HEK293 (cell line): ENCODE data around the gene LLGL2.

Source experiments
- CTCF ChIA-PET: fragments of 350-600 bp; formaldehyde crosslinking; extraction: SDS; loops from one replicate; lab custom pipeline; 2021; ENCODE audit warnings: antibody characterized with exemption; lab: Yijun Ruan, JAX
- POLR2A ChIA-PET: fragments of 300-600 bp; formaldehyde crosslinking; extraction: SDS; loops from one replicate; lab custom pipeline; 2020; ENCODE audit warnings: antibody characterized with exemption, inconsistent platforms; lab: Yijun Ruan, JAX
- H3K27ac ChIP-seq: fragments of 200-500 bp; sonication (Bioruptor generic); 2 replicates; pipeline ENCODE4 v1.5.1; 2014; ENCODE audit warnings: low read depth, low read length, control low read depth, inconsistent platforms; ENCODE audit errors: extremely low read depth
- H3K36me3 ChIP-seq, 2 experiments: fragments of 200-500 bp in 1 of 2; sonication (Bioruptor generic) in 1 of 2; 1 replicate in 1 of 2; 2 replicates in 1 of 2; pipeline ENCODE4 v1.5.1; 2014 to 2017; ENCODE audit warnings: inconsistent platforms in 2 of 2, low read length in 2 of 2; ENCODE audit not compliant: control insufficient read depth in 2 of 2, insufficient read depth in 1 of 2
- H3K4me1 ChIP-seq: fragments of 200-500 bp; sonication (Bioruptor generic); 2 replicates; pipeline ENCODE4 v1.5.1; 2014; ENCODE audit warnings: mild to moderate bottlenecking, low read length, inconsistent platforms; ENCODE audit not compliant: control insufficient read depth, insufficient read depth
- H3K4me3 ChIP-seq: 2 replicates; pipeline ENCODE4 v1.5.1; 2011; ENCODE audit warnings: low read depth, mild to moderate bottlenecking, control low read depth, low read length, moderate library complexity
- H3K9me3 ChIP-seq: fragments of 200-500 bp; sonication (Bioruptor generic); 2 replicates; pipeline ENCODE4 v1.5.1; 2014; ENCODE audit warnings: low read depth, low read length, inconsistent platforms; ENCODE audit not compliant: control insufficient read depth, insufficient read depth
- HOXA7 ChIP-seq: sonication (generic); formaldehyde crosslinking; IDR thresholded peaks from 2 replicates; pipeline ENCODE4 v1.8.1; 2022; ENCODE audit warnings: missing genetic modification reagents, borderline replicate concordance
- KLF16 ChIP-seq: fragments of 450-650 bp; formaldehyde crosslinking; IDR thresholded peaks from 2 replicates; pipeline ENCODE4 v1.5.1; 2017; ENCODE audit warnings: missing biosample characterization, missing genetic modification characterization
- PRDM1 ChIP-seq: fragments of 450-650 bp; formaldehyde crosslinking; IDR thresholded peaks from 2 replicates; pipeline ENCODE4; 2016; ENCODE audit warnings: missing biosample characterization, missing genetic modification characterization
- TCF7L2 ChIP-seq: IDR thresholded peaks from 2 replicates; pipeline ENCODE4 v1.6.1; 2011; ENCODE audit warnings: low read depth, mild to moderate bottlenecking, inconsistent platforms, low read length, moderate library complexity, borderline replicate concordance
- ZFP3 ChIP-seq: fragments of 450-650 bp; formaldehyde crosslinking; IDR thresholded peaks from 2 replicates; pipeline ENCODE4 v1.5.1; 2016; ENCODE audit warnings: low read depth, missing biosample characterization, missing genetic modification characterization
- ZNF174 ChIP-seq: fragments of 450-650 bp; formaldehyde crosslinking; IDR thresholded peaks from 2 replicates; pipeline ENCODE4 v1.5.0; 2017; ENCODE audit warnings: missing biosample characterization, mild to moderate bottlenecking, missing genetic modification characterization
- ZNF19 ChIP-seq: fragments of 450-650 bp; formaldehyde crosslinking; IDR thresholded peaks from 2 replicates; pipeline ENCODE4; 2016; ENCODE audit warnings: missing biosample characterization, missing genetic modification characterization, low read depth
- ZNF2 ChIP-seq: fragments of 450-650 bp; formaldehyde crosslinking; IDR thresholded peaks from 2 replicates; pipeline ENCODE4 v1.5.1; 2016; ENCODE audit warnings: missing biosample characterization, missing genetic modification characterization
- ZNF214 ChIP-seq: fragments of 450-650 bp; formaldehyde crosslinking; IDR thresholded peaks from 2 replicates; pipeline ENCODE4 v1.5.1; 2017; ENCODE audit warnings: missing biosample characterization, mild to moderate bottlenecking, missing genetic modification characterization, borderline replicate concordance
- ZNF23 ChIP-seq: fragments of 450-650 bp; formaldehyde crosslinking; IDR thresholded peaks from 2 replicates; pipeline ENCODE4 v1.5.1; 2016; ENCODE audit warnings: missing biosample characterization, missing genetic modification characterization, borderline replicate concordance
- ZNF292 ChIP-seq: fragments of 450-650 bp; formaldehyde crosslinking; IDR thresholded peaks from 2 replicates; pipeline ENCODE4 v1.5.1; 2016; ENCODE audit warnings: low read depth, missing biosample characterization, missing genetic modification characterization, borderline replicate concordance
- ZNF302 ChIP-seq: fragments of 450-650 bp; formaldehyde crosslinking; IDR thresholded peaks from 2 replicates; pipeline ENCODE4 v1.5.1; 2016; ENCODE audit warnings: missing biosample characterization, missing genetic modification characterization, low read depth
- ZNF335 ChIP-seq: fragments of 450-650 bp; formaldehyde crosslinking; conservative IDR thresholded peaks from 2 replicates; pipeline ENCODE4 v1.5.1; 2016; ENCODE audit warnings: missing biosample characterization, missing genetic modification characterization
- ZNF394 ChIP-seq: fragments of 450-650 bp; formaldehyde crosslinking; IDR thresholded peaks from 2 replicates; pipeline ENCODE4 v1.5.1; 2016; ENCODE audit warnings: missing biosample characterization, missing genetic modification characterization, mild to moderate bottlenecking, moderate library complexity, borderline replicate concordance
- ZNF433 ChIP-seq: fragments of 450-650 bp; formaldehyde crosslinking; IDR thresholded peaks from 2 replicates; pipeline ENCODE4 v1.5.1; 2016; ENCODE audit warnings: missing biosample characterization, missing genetic modification characterization, low read depth
- ZNF596 ChIP-seq: fragments of 450-650 bp; IDR thresholded peaks from 2 replicates; pipeline ENCODE4 v1.5.0; 2018; ENCODE audit warnings: missing biosample characterization, mild to moderate bottlenecking, missing genetic modification characterization, moderate library complexity
- ZNF701 ChIP-seq: fragments of 450-650 bp; formaldehyde crosslinking; IDR thresholded peaks from 2 replicates; pipeline ENCODE4 v1.5.1; 2016; ENCODE audit warnings: missing biosample characterization, missing genetic modification characterization
- ZNF747 ChIP-seq: fragments of 450-650 bp; formaldehyde crosslinking; IDR thresholded peaks from 2 replicates; pipeline ENCODE4 v1.5.1; 2016; ENCODE audit warnings: missing biosample characterization, missing genetic modification characterization
- ZNF76 ChIP-seq: fragments of 450-650 bp; formaldehyde crosslinking; IDR thresholded peaks from 2 replicates; pipeline ENCODE4; 2016; ENCODE audit warnings: low read depth, missing biosample characterization, missing genetic modification characterization, borderline replicate concordance
- ZNF768 ChIP-seq: fragments of 450-650 bp; formaldehyde crosslinking; IDR thresholded peaks from 2 replicates; pipeline ENCODE4 v1.5.1; 2018; ENCODE audit warnings: missing biosample characterization, mild to moderate bottlenecking, missing genetic modification characterization
- ZNF792 ChIP-seq: fragments of 450-650 bp; formaldehyde crosslinking; IDR thresholded peaks from 2 replicates; pipeline ENCODE4 v1.5.1; 2016; ENCODE audit warnings: missing biosample characterization, missing genetic modification characterization
- ZSCAN30 ChIP-seq: fragments of 450-650 bp; IDR thresholded peaks from 2 replicates; pipeline ENCODE4 v1.5.1; 2018; ENCODE audit warnings: missing biosample characterization, mild to moderate bottlenecking, missing genetic modification characterization, moderate library complexity
- TF ChIP-seq, protein P1 (sequence below): fragments of 450-650 bp; formaldehyde crosslinking; IDR thresholded peaks from 2 replicates; pipeline ENCODE4 v1.5.1; 2017; ENCODE audit warnings: missing biosample characterization, missing genetic modification characterization
- TF ChIP-seq, protein P2 (sequence below): fragments of 450-650 bp; formaldehyde crosslinking; IDR thresholded peaks from 2 replicates; pipeline ENCODE4 v1.5.1; 2016; ENCODE audit warnings: missing biosample characterization, missing genetic modification characterization
- TF ChIP-seq, protein P3 (sequence below): fragments of 450-650 bp; formaldehyde crosslinking; IDR thresholded peaks from 2 replicates; pipeline ENCODE4 v1.5.1; 2016; ENCODE audit warnings: missing biosample characterization, missing genetic modification characterization
- TF ChIP-seq, protein P4 (sequence below): fragments of 450-650 bp; formaldehyde crosslinking; IDR thresholded peaks from 2 replicates; pipeline ENCODE4 v1.5.1; 2017; ENCODE audit warnings: missing biosample characterization, mild to moderate bottlenecking, missing genetic modification characterization, moderate library complexity

LLGL2 gene

DNA sequence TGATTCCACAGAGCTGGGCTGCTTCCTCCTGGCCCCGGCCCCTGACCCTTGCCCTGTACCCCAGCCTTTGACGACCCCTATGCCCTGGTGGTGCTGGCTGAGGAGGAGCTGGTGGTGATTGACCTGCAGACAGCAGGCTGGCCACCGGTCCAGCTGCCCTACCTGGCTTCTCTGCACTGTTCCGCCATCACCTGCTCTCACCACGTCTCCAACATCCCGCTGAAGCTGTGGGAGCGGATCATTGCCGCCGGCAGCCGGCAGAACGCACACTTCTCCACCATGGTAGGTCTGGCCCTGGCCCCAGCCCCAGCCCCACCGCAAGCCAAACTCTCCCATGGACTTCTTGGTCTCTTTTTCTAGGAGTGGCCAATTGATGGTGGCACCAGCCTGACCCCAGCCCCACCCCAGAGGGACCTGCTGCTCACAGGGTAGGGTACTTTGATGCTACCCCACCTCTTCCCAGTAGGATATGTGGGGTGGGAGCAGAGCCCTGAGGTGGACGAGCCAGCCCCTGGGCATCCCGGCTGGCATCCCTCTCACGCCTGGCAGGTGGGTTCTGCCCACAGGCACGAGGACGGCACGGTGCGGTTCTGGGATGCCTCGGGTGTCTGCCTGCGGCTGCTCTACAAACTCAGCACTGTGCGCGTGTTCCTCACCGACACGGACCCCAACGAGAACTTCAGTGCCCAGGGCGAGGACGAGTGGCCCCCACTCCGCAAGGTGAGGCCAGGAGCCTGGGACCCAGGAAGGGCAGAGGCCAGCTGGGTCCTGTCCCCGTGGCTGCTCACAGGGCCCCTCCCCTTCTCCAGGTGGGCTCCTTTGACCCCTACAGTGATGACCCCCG is 43.1 kb downstream of the LLGL2 start:
- no peak overlapping the region for H3K27ac ChIP-seq
- no peaks in the 10 kb centered on the region for H3K9me3 ChIP-seq
- no peaks in the 10 kb centered on the region for H3K4me1 ChIP-seq
- peaks cover 0 to 15% of the 10 kb centered on the region in 2 experiments; a peak in 1 of 3 replicates for H3K36me3 ChIP-seq
- TF ChIP-seq KLF16 (tag by site-specific recombination) (no peak), TCF7L2 (no peak), ZNF23 (no peak), ZSCAN30 (tag by site-specific recombination) (no peak), HOXA7 (no peak), ZNF394 (no peak), ZNF792 (tag by site-specific recombination) (no peak), ZNF335 (tag by site-specific recombination) (no peak), ZFP3 (tag by site-specific recombination) (no peak)
- H3K4me3 ChIP-seq: no peak overlapping the region
- CTCF ChIA-PET: interaction anchor here (0.5 kb wide), 1 partner anchor 287 kb away, joined by 4 read pairs; no protein-coding TSS in a partner anchor
- POLR2A ChIA-PET: no interaction called here

DNA sequence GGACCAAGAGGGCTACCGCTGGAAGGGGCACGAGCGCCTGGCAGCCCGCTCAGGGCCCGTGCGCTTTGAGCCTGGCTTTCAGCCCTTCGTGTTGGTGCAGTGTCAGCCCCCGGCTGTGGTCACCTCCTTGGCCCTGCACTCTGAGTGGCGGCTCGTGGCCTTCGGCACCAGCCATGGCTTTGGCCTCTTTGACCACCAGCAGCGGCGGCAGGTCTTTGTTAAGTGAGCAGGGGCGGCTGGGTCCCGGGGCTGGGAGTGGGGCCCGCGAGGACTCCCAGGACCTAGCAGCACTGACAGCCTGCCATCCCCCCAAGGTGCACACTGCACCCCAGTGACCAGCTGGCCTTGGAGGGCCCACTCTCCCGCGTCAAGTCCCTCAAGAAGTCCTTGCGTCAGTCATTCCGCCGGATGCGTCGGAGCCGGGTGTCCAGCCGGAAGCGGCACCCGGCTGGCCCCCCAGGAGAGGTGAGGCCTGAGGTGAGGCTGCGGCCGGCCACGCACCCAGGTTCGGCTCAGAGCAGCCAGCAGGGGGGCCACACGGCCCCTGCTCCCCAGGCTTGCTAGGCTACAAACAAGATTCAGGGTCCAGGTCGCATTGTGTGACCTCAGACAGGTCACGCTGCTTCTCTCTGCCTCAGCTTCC is 44.7 kb downstream of the LLGL2 start:
- Histone ChIP-seq H3K27ac (no peak overlapping the region), H3K4me1 (no peaks in the 10 kb centered on the region), H3K9me3 (no peaks in the 10 kb centered on the region), H3K4me3 (no peak overlapping the region), H3K36me3 (peaks cover 0 to 9% of the 10 kb centered on the region in 2 experiments; a peak in 1 of 3 replicates)
- CTCF ChIA-PET: no interaction called here
- POLR2A ChIA-PET: no interaction called here
- TF ChIP-seq ZNF2 (tag by site-specific recombination) (no peak), ZNF701 (tag by site-specific recombination) (no peak), ZNF19 (no peak), ZNF302 (no peak), ZNF768 (no peak)
- TF ChIP-seq, protein P1, sequence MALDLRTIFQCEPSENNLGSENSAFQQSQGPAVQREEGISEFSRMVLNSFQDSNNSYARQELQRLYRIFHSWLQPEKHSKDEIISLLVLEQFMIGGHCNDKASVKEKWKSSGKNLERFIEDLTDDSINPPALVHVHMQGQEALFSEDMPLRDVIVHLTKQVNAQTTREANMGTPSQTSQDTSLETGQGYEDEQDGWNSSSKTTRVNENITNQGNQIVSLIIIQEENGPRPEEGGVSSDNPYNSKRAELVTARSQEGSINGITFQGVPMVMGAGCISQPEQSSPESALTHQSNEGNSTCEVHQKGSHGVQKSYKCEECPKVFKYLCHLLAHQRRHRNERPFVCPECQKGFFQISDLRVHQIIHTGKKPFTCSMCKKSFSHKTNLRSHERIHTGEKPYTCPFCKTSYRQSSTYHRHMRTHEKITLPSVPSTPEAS (tag by site-specific recombination): no peak
- TF ChIP-seq, protein P2, sequence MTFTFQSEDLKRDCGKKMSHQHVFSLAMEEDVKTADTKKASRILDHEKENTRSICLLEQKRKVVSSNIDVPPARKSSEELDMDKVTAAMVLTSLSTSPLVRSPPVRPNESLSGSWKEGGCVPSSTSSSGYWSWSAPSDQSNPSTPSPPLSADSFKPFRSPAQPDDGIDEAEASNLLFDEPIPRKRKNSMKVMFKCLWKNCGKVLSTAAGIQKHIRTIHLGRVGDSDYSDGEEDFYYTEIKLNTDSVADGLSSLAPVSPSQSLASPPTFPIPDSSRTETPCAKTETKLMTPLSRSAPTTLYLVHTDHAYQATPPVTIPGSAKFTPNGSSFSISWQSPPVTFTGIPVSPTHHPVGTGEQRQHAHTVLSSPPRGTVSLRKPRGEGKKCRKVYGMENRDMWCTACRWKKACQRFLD (tag by site-specific recombination): no peak
- TF ChIP-seq, protein P3, sequence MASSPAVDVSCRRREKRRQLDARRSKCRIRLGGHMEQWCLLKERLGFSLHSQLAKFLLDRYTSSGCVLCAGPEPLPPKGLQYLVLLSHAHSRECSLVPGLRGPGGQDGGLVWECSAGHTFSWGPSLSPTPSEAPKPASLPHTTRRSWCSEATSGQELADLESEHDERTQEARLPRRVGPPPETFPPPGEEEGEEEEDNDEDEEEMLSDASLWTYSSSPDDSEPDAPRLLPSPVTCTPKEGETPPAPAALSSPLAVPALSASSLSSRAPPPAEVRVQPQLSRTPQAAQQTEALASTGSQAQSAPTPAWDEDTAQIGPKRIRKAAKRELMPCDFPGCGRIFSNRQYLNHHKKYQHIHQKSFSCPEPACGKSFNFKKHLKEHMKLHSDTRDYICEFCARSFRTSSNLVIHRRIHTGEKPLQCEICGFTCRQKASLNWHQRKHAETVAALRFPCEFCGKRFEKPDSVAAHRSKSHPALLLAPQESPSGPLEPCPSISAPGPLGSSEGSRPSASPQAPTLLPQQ (tag by site-specific recombination): no peak

DNA sequence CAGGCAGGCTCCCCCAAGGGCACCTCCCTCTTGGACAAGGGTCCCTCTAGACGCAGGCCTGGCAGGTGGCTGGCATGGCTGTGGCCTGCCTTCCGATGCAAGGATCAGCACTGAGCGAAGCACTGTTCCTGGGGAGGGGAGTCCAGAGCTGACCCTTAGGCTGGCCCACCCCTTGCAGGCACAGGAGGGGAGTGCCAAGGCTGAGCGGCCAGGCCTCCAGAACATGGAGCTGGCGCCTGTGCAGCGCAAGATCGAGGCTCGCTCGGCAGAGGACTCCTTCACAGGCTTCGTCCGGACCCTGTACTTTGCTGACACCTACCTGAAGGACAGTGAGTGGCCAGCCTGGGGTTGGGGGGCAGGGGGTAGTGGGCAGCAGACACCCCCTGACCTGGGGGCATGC is 45.3 kb downstream of the LLGL2 start:
- POLR2A ChIA-PET: no interaction called here
- H3K4me3 ChIP-seq: no peak overlapping the region
- peaks cover 0 to 3% of the 10 kb centered on the region in 2 experiments; a peak in 1 of 3 replicates for H3K36me3 ChIP-seq
- CTCF ChIA-PET: no interaction called here
- no peaks in the 10 kb centered on the region for H3K9me3 ChIP-seq
- H3K27ac ChIP-seq: no peak overlapping the region
- no peaks in the 10 kb centered on the region for H3K4me1 ChIP-seq
- TF ChIP-seq ZNF747 (tag by site-specific recombination) (no peak), ZNF292 (no peak), ZNF76 (tag by site-specific recombination) (no peak), ZNF214 (no peak), ZNF433 (tag by site-specific recombination) (no peak), ZNF174 (no peak), ZNF596 (tag by site-specific recombination) (no peak), PRDM1 (tag by site-specific recombination) (no peak)
- TF ChIP-seq, protein P4, sequence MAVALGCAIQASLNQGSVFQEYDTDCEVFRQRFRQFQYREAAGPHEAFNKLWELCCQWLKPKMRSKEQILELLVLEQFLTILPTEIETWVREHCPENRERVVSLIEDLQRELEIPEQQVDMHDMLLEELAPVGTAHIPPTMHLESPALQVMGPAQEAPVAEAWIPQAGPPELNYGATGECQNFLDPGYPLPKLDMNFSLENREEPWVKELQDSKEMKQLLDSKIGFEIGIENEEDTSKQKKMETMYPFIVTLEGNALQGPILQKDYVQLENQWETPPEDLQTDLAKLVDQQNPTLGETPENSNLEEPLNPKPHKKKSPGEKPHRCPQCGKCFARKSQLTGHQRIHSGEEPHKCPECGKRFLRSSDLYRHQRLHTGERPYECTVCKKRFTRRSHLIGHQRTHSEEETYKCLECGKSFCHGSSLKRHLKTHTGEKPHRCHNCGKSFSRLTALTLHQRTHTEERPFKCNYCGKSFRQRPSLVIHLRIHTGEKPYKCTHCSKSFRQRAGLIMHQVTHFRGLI (tag by site-specific recombination): no peak
